GM12864 (cell line): ENCODE measurements around the gene TBL1Y.

Source experiments
- DNase-seq: peaks from one replicate; pipeline ENCODE4 v3.0.0-alpha.2; 2011; ENCODE audit warnings: low read depth
- H3K4me3 ChIP-seq: 2 replicates; pipeline ENCODE4 v1.5.1; 2011; ENCODE audit warnings: mild to moderate bottlenecking, low read depth, low read length, control low read depth
- CTCF ChIP-seq: IDR thresholded peaks from 2 replicates; pipeline ENCODE4 v1.5.1; 2011; ENCODE audit warnings: low read depth, mild to moderate bottlenecking, moderate library complexity, low read length, control low read depth, inconsistent platforms; ENCODE audit errors: missing control alignments

The TBL1Y gene

GRCh38 chrY:6968191-6968590 lies 57.7 kb downstream of the TBL1Y start:
- no peak for TF ChIP-seq CTCF
- no peak overlapping the region for H3K4me3 ChIP-seq
- no peak for DNase-seq

GRCh38 chrY:6972271-6972887 lies 61.9 kb downstream of the TBL1Y start:
- TF ChIP-seq CTCF: no peak
- no peak for DNase-seq
- no peak overlapping the region for H3K4me3 ChIP-seq

GRCh38 chrY:6974971-6975370 lies 64.5 kb downstream of the TBL1Y start:
- no peak for TF ChIP-seq CTCF
- H3K4me3 ChIP-seq: no peak overlapping the region
- no peak for DNase-seq

- no peak for DNase-seq
- no peak overlapping the region for H3K4me3 ChIP-seq
- TF ChIP-seq CTCF: no peak
These were observed 67.3 kb downstream of the TBL1Y start for GRCh38 chrY:6977783-6978182.

GRCh38 chrY:6983221-6983620 lies 72.7 kb downstream of the TBL1Y start:
- TF ChIP-seq CTCF: no peak
- DNase-seq: no peak
- no peak overlapping the region for H3K4me3 ChIP-seq

GRCh38 chrY:6987811-6988210 lies 77.3 kb downstream of the TBL1Y start:
- no peak for DNase-seq
- TF ChIP-seq CTCF: no peak

GRCh38 chrY:6989886-6990620 lies 79.6 kb downstream of the TBL1Y start:
- no peak for DNase-seq
- no peak for TF ChIP-seq CTCF
- no peak overlapping the region for H3K4me3 ChIP-seq

More at GRCh38 chrY:6987811-6988210, 77.3 kb downstream of the TBL1Y start:
- no peak overlapping the region for H3K4me3 ChIP-seq
